ENCODE data around the gene ICOSLG.

GRCh38 chr21:44253832-44254710, 13.3 kb upstream of the ICOSLG start:
- TF ChIP-seq CTCF (IDR thresholded peaks at IDR 0.05; ENCODE audit: insufficient read depth, low read length, poor library complexity, severe bottlenecking) (no peak), EZH2phosphoT487 (conservative IDR thresholded peaks at IDR 0.05; ENCODE audit: low read length) (no peak)
